ENCODE data around the gene CERS5.

The CERS5 gene

DNA sequence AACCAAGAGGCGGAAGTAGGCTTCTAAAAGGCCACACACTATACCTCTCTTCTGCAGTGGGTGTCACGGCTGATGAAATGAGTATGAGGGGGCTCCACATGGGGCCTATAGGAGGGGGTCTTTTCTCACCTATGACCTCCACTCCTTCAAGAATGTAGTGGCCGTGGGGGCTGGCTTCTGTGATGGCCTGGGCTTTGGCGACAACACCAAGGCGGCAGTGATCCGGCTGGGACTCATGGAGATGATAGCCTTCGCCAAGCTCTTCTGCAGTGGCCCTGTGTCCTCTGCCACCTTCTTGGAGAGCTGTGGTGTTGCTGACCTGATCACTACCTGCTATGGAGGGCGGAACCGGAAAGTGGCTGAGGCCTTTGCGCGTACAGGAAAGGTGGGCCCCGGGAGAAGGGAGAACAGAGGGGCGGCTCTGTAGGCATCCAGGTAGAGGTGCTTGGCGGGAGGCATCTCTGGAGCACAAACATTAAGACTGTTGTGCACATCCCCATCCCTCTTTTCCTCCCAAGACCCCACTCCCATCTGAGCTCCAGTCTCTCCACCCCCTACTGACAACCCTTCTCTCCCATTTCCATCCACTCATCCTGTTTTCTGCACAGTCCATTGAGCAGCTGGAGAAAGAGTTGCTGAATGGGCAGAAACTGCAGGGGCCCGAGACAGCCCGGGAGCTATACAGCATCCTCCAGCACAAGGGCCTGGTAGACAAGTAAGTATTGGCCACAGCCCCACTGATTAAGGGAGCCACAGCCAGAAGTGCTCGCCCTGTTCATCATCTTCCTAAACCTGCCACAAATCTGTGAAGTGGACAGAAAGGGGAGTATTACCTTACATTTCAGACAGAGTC, 59.5 kb downstream of the CERS5 start:
- Histone ChIP-seq H3K36me3 (ENCODE audit: insufficient read depth, low read length) (no peaks in the 10 kb centered on the region), H3K27ac (ENCODE audit: low read depth, low read length) (no peak overlapping the region), H3K9ac (ENCODE audit: low read length) (no peak overlapping the region), H3K9me3 (ENCODE audit: low read length) (no peaks in the 10 kb centered on the region), H3K27me3 (ENCODE audit: control insufficient read depth in 1 of 2, insufficient read depth in 2 of 2, low read length in 2 of 2) (no peaks in the 10 kb centered on the region), H3K4me1 (ENCODE audit: insufficient read depth, low read length) (peaks cover 20% of the 10 kb centered on the region), H3K4me3 (ENCODE audit: low read depth in 1 of 2, low read length in 2 of 2) (no peak overlapping the region)

DNA sequence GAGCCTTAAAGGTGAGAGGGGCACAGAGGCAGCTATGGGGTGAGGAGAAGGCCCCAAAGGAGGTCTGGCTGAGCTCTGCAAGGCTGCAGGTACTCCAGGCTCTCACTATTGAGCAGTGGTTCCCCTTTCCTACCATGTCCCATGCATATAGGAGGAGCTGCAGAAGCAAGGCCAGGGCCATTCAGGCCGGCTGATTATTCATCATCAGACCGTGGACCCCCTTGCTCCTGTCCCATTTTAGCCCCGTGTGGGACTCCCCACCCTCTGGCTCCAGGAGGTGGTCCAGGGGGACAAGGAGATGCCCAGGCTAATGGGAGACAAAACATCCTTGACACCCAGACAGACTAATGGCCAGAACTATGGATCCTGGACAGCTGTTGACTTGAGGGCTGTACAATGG, 60.3 kb downstream of the CERS5 start:
- H3K9me3 ChIP-seq (ENCODE audit: low read length): no peaks in the 10 kb centered on the region
- no peak overlapping the region for H3K9ac ChIP-seq (ENCODE audit: low read length)
- H3K4me1 ChIP-seq (ENCODE audit: insufficient read depth, low read length): peaks cover 20% of the 10 kb centered on the region
- H3K36me3 ChIP-seq (ENCODE audit: insufficient read depth, low read length): no peaks in the 10 kb centered on the region
- H3K27ac ChIP-seq (ENCODE audit: low read depth, low read length): no peak overlapping the region
- no peak overlapping the region for H3K4me3 ChIP-seq (ENCODE audit: low read depth in 1 of 2, low read length in 2 of 2)
- H3K27me3 ChIP-seq (ENCODE audit: control insufficient read depth in 1 of 2, insufficient read depth in 2 of 2, low read length in 2 of 2): no peaks in the 10 kb centered on the region

DNA sequence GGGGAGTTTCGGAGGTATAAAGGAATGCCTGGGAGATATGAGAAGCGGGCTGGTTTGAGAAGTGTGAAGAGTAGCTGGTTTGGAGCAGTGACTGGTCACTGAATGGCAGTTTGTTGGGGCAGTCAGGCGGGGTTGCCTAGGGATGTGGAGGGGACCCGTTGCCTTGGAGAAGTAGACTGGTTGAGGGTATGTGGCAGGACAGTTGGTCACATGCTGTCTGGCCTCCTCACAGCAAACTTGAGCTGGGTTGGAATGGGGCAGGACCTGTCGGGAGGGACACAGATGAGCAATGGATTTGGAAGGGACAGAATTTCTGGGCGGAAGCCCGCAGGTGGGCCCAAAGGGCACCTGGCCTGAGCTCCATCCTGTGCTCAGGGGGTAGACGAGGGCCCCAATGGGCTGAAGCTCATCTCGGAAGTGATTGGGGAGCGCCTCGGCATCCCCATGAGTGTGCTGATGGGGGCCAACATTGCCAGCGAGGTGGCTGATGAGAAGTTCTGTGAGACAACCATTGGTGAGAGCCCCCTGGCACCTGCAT, 61.2 kb downstream of the CERS5 start:
- no peak overlapping the region for H3K9ac ChIP-seq (ENCODE audit: low read length)
- no peaks in the 10 kb centered on the region for H3K27me3 ChIP-seq (ENCODE audit: control insufficient read depth in 1 of 2, insufficient read depth in 2 of 2, low read length in 2 of 2)
- H3K36me3 ChIP-seq (ENCODE audit: insufficient read depth, low read length): no peaks in the 10 kb centered on the region
- H3K4me1 ChIP-seq (ENCODE audit: insufficient read depth, low read length): peaks cover 17% of the 10 kb centered on the region
- no peaks in the 10 kb centered on the region for H3K9me3 ChIP-seq (ENCODE audit: low read length)
- H3K27ac ChIP-seq (ENCODE audit: low read depth, low read length): no peak overlapping the region
- H3K4me3 ChIP-seq (ENCODE audit: low read depth in 1 of 2, low read length in 2 of 2): no peak overlapping the region

DNA sequence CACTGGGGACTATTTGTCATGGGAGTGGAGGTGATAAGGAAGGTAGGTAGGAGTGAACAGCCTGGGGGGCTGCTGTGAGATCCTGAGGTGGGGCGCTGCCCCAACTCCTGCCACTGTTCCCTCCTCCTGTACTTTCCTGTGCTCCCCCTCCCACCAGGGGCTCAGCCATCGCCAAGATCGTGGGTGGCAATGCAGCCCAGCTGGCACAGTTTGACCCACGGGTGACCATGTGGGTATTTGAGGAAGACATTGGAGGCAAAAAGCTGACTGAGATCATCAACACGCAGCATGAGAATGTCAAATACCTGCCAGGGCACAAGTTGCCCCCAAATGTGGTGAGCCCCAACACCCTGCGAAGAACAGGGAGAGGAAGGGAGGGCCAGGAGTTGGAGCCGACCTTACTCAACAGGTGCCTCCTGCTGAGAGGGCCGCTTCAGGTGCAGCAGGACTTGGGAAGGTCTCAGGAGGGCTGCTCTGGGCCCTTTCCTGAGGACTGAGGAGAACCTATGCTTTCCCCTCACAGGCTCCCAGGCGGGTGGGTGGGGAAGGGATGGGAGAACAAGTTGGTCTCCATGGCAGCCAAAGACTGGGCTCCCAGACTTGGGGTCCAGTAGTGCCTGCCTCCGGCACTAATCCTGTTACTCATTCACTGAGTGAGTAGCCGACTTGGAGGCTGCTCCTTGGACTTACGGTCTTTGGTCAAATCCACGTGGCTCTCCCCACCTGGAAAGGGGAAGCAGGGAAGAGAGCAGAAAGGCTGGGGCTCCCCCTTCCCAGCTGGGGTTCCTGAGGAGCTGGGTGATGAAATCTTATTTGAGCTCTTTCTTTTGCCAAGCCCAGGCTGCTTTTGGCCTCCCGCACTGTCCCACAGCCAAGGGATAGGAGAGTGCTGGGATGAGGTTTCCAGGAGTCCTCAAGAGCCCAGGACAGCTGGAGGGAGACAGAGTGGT, 62.5 kb downstream of the CERS5 start:
- Histone ChIP-seq H3K4me3 (ENCODE audit: low read depth in 1 of 2, low read length in 2 of 2) (no peak overlapping the region), H3K27me3 (ENCODE audit: control insufficient read depth in 1 of 2, insufficient read depth in 2 of 2, low read length in 2 of 2) (no peaks in the 10 kb centered on the region), H3K9me3 (ENCODE audit: low read length) (no peaks in the 10 kb centered on the region), H3K27ac (ENCODE audit: low read depth, low read length) (no peak overlapping the region), H3K9ac (ENCODE audit: low read length) (no peak overlapping the region), H3K36me3 (ENCODE audit: insufficient read depth, low read length) (peaks cover 3% of the 10 kb centered on the region), H3K4me1 (ENCODE audit: insufficient read depth, low read length) (peaks cover 11% of the 10 kb centered on the region)

DNA sequence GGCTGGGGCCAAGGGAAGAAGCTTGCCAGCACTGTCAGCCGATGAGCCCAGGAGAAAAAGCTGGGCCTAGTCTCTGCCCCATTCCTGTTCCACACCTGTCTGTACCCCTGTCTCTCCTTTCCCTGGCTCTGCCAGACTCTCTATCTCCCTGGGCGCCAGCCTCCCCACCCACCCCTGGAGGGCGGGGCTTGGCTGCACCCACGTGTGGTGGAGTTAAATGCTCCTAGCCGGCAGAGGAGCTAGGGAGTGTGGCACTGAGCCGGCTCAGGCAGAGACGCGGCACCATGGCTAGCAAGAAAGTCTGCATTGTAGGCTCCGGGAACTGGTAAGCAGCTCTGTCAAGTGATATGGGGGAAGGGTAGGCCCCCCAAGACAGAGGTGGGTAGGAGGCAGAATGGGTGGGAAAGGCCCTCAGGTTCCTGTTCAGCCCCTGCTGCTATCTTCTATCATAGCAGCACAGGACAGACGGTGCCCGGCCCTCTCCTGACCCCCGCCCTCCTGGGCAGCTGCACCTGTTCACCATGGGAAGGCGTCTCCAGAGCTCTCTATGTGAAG, 63.3 kb downstream of the CERS5 start, which contains the start of gene GPD1:
GPD1 (plus strand) TSS at position 242 of the 555 bp plus-strand sequence; CDS start at position 285, 43 bp downstream.
- peaks cover 11% of the 10 kb centered on the region for H3K36me3 ChIP-seq (ENCODE audit: insufficient read depth, low read length)
- H3K4me1 ChIP-seq (ENCODE audit: insufficient read depth, low read length): peaks cover 11% of the 10 kb centered on the region
- peak within 1 kb of the TSS; percentile 21 for H3K27ac ChIP-seq (ENCODE audit: low read depth, low read length)
- H3K4me3 ChIP-seq (ENCODE audit: low read depth in 1 of 2, low read length in 2 of 2): peak within 1 kb of the TSS in 1 of 2 donors; percentile 41
- H3K9ac ChIP-seq (ENCODE audit: low read length): peak within 1 kb of the TSS; percentile 20
- H3K9me3 ChIP-seq (ENCODE audit: low read length): no peaks in the 10 kb centered on the region
- H3K27me3 ChIP-seq (ENCODE audit: control insufficient read depth in 1 of 2, insufficient read depth in 2 of 2, low read length in 2 of 2): no peaks in the 10 kb centered on the region

DNA sequence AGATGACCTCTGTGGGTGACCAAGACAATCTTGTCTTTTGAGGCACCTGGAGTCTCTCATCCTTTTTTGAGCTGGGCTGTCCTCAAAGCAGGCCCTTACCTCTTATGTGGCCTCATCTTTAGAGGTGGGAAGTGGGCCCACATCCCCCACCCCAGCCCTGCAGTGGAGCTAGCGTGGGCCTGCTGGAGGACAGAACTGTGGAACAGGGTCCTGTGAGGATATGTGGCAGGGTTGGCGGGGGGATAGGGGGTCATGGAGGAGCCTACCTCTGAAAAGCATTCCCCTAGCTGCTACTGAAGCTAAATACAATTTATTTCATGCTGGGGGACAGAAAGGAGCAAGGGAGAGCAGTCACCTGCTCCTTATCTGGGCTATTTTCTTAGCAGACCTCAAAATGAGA, 63.8 kb downstream of the CERS5 start:
- peaks cover 16% of the 10 kb centered on the region for H3K36me3 ChIP-seq (ENCODE audit: insufficient read depth, low read length)
- no peaks in the 10 kb centered on the region for H3K9me3 ChIP-seq (ENCODE audit: low read length)
- H3K27ac ChIP-seq (ENCODE audit: low read depth, low read length): no peak overlapping the region
- no peaks in the 10 kb centered on the region for H3K27me3 ChIP-seq (ENCODE audit: control insufficient read depth in 1 of 2, insufficient read depth in 2 of 2, low read length in 2 of 2)
- H3K4me1 ChIP-seq (ENCODE audit: insufficient read depth, low read length): peaks cover 11% of the 10 kb centered on the region
- H3K4me3 ChIP-seq (ENCODE audit: low read depth in 1 of 2, low read length in 2 of 2): peak overlapping the region in 1 of 2 donors; percentile 41
- H3K9ac ChIP-seq (ENCODE audit: low read length): peak overlapping the region; percentile 20

DNA sequence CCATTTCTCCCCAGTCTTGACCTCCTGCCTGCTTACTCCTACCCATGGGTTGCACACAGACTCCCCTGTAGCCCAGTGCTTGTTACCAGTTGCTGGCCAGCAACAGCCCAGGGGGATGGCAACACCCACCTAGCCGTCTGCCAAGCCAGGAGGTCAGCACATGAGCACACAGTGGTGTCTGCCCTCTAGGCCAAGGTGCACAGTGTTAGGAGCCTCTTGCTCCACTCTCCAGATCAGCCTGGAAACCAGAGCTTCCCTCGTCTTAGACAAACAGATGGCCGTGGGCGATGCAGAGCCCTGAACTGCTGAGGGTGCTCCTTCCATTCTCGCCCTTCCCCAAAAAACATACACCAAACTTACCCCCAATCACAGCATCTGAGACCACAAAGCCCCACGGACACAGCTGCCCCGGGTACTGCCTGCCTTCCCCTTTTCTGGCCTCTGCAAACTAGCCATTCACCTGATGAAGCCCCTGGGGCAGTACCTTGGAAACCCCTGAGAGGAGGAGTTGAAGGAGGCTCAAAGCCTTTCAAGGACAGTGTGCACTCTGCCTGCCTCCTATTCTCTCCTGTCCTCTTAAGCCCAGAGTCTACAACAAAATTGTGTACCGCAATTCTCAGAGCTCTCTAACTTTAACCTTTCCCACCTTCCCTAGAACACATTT, 64.4 kb downstream of the CERS5 start:
- no peaks in the 10 kb centered on the region for H3K27me3 ChIP-seq (ENCODE audit: control insufficient read depth in 1 of 2, insufficient read depth in 2 of 2, low read length in 2 of 2)
- peaks cover 11% of the 10 kb centered on the region for H3K4me1 ChIP-seq (ENCODE audit: insufficient read depth, low read length)
- no peak overlapping the region for H3K9ac ChIP-seq (ENCODE audit: low read length)

DNA sequence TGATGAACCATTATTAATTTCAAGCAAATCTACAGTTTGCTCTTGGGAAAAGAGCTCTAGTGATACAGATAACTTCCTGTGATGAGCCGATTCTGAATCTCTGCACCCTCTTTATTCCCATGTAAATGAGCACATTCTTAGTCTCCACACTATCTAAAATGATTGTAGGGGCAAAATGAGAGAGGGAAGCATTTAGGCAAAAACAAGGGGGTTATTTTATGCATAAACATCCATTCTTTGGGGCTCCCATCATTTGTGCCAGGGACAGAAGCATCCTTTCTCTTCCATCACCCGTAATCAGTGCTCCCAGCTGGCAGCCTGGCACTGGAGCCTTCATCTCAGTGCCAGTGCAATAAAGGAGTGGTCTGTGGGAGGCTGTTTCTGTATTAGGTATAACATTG, 65.0 kb downstream of the CERS5 start:
- peaks cover 24% of the 10 kb centered on the region for H3K36me3 ChIP-seq (ENCODE audit: insufficient read depth, low read length)
- H3K9me3 ChIP-seq (ENCODE audit: low read length): no peaks in the 10 kb centered on the region
- no peaks in the 10 kb centered on the region for H3K27me3 ChIP-seq (ENCODE audit: control insufficient read depth in 1 of 2, insufficient read depth in 2 of 2, low read length in 2 of 2)
- H3K4me3 ChIP-seq (ENCODE audit: low read depth in 1 of 2, low read length in 2 of 2): no peak overlapping the region
- H3K27ac ChIP-seq (ENCODE audit: low read depth, low read length): no peak overlapping the region
- peaks cover 11% of the 10 kb centered on the region for H3K4me1 ChIP-seq (ENCODE audit: insufficient read depth, low read length)
- H3K9ac ChIP-seq (ENCODE audit: low read length): no peak overlapping the region

More for the DNA sequence above, 64.4 kb downstream of the CERS5 start:
- Histone ChIP-seq H3K9me3 (ENCODE audit: low read length) (no peaks in the 10 kb centered on the region), H3K4me3 (ENCODE audit: low read depth in 1 of 2, low read length in 2 of 2) (no peak overlapping the region), H3K27ac (ENCODE audit: low read depth, low read length) (no peak overlapping the region), H3K36me3 (ENCODE audit: insufficient read depth, low read length) (peaks cover 22% of the 10 kb centered on the region)

DNA sequence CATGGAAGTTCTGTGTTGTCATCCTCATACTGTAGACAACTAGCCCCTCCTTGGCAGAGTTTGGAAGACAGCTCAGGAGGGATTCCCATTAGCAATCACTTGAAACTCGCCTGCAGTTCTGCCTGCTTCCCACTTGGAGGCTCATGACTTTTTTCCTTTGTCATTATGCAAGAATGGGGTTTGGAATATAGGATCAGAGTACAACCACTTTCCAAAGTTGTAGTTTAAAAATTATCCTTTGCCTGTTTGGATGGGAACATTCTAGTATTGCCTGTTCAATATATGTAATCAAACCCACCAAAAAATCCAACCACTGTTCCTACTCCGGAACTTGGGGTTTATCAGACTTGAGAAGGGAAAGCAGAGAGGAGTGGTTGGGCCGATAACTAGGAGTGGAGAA, 65.5 kb downstream of the CERS5 start:
- Histone ChIP-seq H3K27me3 (ENCODE audit: control insufficient read depth in 1 of 2, insufficient read depth in 2 of 2, low read length in 2 of 2) (no peaks in the 10 kb centered on the region), H3K4me3 (ENCODE audit: low read depth in 1 of 2, low read length in 2 of 2) (no peak overlapping the region), H3K27ac (ENCODE audit: low read depth, low read length) (no peak overlapping the region), H3K9me3 (ENCODE audit: low read length) (no peaks in the 10 kb centered on the region), H3K4me1 (ENCODE audit: insufficient read depth, low read length) (peaks cover 11% of the 10 kb centered on the region), H3K36me3 (ENCODE audit: insufficient read depth, low read length) (peaks cover 29% of the 10 kb centered on the region), H3K9ac (ENCODE audit: low read length) (no peak overlapping the region)

DNA sequence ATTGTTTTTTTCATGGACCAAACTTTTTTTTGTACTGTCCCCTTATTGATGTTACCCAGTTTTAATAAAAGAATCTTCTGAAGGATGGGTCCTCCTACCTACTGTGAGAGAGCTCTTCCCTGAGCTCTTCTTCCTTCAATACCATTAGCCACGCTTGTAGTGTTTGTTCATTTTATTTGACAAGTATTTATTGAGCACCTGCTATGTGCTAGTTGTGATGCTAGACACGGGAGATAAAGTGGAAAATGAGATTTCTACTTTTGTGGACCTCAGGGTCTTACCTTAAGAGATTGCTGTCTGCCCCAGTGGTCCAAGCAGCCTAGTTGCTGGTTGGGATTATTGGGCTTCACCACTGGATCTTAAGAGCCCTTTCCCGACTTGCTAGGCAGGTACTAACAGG, 66.6 kb downstream of the CERS5 start:
- Histone ChIP-seq H3K4me1 (ENCODE audit: insufficient read depth, low read length) (peaks cover 11% of the 10 kb centered on the region), H3K27me3 (ENCODE audit: control insufficient read depth in 1 of 2, insufficient read depth in 2 of 2, low read length in 2 of 2) (no peaks in the 10 kb centered on the region), H3K27ac (ENCODE audit: low read depth, low read length) (no peak overlapping the region), H3K9ac (ENCODE audit: low read length) (no peak overlapping the region), H3K36me3 (ENCODE audit: insufficient read depth, low read length) (peaks cover 40% of the 10 kb centered on the region), H3K9me3 (ENCODE audit: low read length) (no peaks in the 10 kb centered on the region), H3K4me3 (ENCODE audit: low read depth in 1 of 2, low read length in 2 of 2) (no peak overlapping the region)
